Right atrium auricular region (tissue), 2 donors: ENCODE measurements around the gene ASCL2. TPM values are rescaled to one million over a fixed set of nuclear protein-coding genes. Genes with fewer than 3 reads are reported as not detected.

Source experiments
- DNase-seq: peaks from one replicate; pipeline ENCODE4 v3.0.0-alpha.2; 2019; ENCODE audit warnings: low spot score
- H3K27ac ChIP-seq, 2 donors: fragments of 200-600 bp; sonication (generic); 1 replicate in 1 of 2; 2 replicates in 1 of 2; pipeline ENCODE4 v1.5.1; 2016 to 2019
- H3K27me3 ChIP-seq, 2 donors: fragments of 200-600 bp; sonication (generic); one replicate each; pipeline versions ENCODE4 v1.5.1 to v1.6.0; 2017 to 2019
- H3K36me3 ChIP-seq: fragments of 200-600 bp; sonication (generic); one replicate; pipeline ENCODE4 v1.5.1; 2016
- H3K4me1 ChIP-seq, 2 donors: fragments of 200-600 bp; sonication (generic); one replicate each; pipeline versions ENCODE4 v1.5.1 to v1.6.0; 2017 to 2019
- H3K4me3 ChIP-seq, 2 donors: fragments of 200-600 bp; sonication (generic); 1 replicate in 1 of 2; 2 replicates in 1 of 2; pipeline ENCODE4 v1.5.1; 2017 to 2019; ENCODE audit warnings: mild to moderate bottlenecking in 1 of 2, moderate library complexity in 1 of 2
- H3K9me3 ChIP-seq, 2 donors: fragments of 200-600 bp; sonication (generic); one replicate each; pipeline ENCODE4 v1.5.1; 2019
- total RNA-seq, 2 donors: library from RNA; depleted of rRNA; stranded (reverse); fragments of >200 nt; gene quantifications; one replicate each; pipeline ENCODE4 v1.1.0, GENCODE V29; 2016
- TF ChIP-seq, protein P1 (sequence below), 2 donors: fragments of 200-600 bp; sonication (generic); IDR thresholded peaks; one replicate each; pipeline ENCODE4 v1.5.1; 2019; ENCODE audit warnings: antibody characterized with exemption in 2 of 2

Gene ASCL2
- total RNA-seq, 2 donors from 2014 or later = 0.51 TPM; not detected in 1

DNA sequence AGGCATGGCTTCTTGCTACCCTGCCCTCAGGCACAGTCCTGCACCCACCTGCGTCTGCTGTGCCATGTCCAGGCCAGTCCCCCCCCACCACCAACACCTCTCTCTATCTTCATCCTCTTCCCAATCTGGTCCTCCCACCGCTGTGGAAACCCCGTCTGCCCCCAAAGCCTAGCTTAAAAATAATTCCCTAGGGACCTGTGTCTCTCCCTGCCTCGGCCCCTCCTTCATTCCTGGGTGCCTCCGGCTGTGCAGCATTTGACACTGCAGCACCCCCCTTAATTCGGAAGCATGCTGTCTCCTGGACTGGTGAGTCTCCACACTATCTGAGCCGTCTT is 2.5 kb upstream of the ASCL2 start:
- TF ChIP-seq, protein P1, sequence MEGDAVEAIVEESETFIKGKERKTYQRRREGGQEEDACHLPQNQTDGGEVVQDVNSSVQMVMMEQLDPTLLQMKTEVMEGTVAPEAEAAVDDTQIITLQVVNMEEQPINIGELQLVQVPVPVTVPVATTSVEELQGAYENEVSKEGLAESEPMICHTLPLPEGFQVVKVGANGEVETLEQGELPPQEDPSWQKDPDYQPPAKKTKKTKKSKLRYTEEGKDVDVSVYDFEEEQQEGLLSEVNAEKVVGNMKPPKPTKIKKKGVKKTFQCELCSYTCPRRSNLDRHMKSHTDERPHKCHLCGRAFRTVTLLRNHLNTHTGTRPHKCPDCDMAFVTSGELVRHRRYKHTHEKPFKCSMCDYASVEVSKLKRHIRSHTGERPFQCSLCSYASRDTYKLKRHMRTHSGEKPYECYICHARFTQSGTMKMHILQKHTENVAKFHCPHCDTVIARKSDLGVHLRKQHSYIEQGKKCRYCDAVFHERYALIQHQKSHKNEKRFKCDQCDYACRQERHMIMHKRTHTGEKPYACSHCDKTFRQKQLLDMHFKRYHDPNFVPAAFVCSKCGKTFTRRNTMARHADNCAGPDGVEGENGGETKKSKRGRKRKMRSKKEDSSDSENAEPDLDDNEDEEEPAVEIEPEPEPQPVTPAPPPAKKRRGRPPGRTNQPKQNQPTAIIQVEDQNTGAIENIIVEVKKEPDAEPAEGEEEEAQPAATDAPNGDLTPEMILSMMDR (IDR thresholded peaks at IDR 0.05) = no peak
- Histone ChIP-seq H3K4me3 (no peak overlapping the region), H3K27me3 (peaks cover 9 to 30% of the 10 kb centered on the region in 2 donors), H3K9me3 (no peaks in the 10 kb centered on the region), H3K27ac (no peak overlapping the region), H3K4me1 (peaks cover 0 to 31% of the 10 kb centered on the region in 2 donors), H3K36me3 (no peaks in the 10 kb centered on the region)
- no peak for DNase-seq

DNA sequence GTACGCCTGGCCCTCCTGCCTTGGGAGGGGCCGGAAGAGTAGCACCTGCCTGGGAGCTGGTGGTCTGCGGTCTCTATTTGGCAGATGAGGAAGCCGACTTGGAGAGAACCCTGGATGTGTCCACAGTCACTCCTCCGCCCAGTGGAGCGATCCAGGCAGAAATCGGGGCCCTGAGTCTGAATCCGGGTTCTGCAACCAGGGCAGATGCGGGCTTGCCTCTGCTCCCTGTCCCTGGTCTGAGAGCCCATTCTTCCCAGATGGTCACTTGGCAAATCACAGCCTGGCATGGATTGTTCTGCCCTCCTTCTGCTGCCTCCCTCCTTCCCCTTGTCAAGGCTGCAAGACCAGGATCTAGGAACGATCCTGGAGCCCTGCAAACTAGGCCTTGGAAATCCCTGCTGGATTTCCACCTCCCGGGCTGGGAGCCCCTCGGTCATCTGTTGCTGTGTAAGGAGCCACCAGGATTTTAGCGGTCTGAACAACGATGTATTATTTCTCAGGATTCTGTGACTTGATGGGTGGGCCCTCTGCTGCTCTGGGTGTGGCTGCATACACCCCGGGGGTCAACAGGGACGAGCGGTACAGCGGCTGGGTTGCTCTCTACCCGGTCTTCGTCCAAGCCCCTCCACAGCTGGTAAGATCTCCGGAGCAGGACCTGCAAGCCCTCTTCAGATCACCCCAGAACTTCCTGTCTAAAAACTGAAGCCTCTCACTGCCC is 2.0 kb upstream of the ASCL2 start:
- H3K4me3 ChIP-seq = no peak overlapping the region
- H3K27ac ChIP-seq = no peak overlapping the region
- no peaks in the 10 kb centered on the region for H3K9me3 ChIP-seq
- H3K27me3 ChIP-seq = peaks cover 9 to 30% of the 10 kb centered on the region in 2 donors
- no peaks in the 10 kb centered on the region for H3K36me3 ChIP-seq
- TF ChIP-seq, protein P1 (IDR thresholded peaks at IDR 0.05) = no peak
- H3K4me1 ChIP-seq = peaks cover 0 to 31% of the 10 kb centered on the region in 2 donors
- peak; percentile 36 for DNase-seq

DNA sequence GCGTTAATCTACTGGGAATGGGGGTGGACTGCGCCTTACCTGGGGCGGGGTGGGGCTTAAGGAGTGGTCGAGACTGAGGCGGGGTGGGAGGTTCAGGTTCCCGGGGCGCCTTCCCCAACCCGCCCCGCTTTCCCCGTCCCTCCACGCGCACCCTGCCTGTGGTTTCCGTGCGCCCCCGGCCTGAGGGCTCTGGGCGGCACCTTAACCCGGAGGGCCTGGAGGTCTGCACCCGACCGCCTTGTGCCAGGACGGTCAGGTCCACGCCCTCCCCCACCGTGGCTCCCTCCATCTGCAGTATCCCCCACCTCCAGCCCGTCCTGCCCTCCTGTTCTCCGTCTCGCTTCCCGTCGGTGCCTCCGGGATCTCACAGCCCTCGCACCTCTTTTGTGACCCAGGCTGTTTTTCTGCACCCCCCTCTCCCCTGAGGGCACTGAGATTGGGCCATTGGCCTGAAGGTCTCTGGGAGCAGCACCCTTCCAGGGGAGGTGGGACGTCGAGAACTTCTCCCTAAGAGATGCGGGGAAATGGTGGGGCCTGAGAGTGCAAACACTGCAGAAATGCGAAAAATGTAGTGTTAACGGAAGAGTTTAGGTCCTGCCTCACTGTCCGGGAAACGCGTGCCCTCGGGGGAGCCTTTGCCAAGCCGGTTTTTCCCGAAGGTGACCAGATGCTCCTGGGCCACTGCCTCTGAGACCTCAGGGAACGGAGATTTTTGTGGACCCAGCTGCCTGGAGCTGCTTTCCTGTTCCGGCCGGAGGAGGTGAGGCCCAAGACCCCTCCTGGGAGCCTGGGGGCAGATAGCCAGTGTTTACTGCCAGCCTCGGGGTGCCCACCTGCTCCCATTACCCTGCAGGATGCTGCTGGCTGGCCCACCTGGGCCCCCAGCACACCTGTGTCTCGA is 1.2 kb upstream of the ASCL2 start:
- Histone ChIP-seq H3K9me3 (no peaks in the 10 kb centered on the region), H3K4me3 (no peak overlapping the region), H3K27ac (no peak overlapping the region), H3K27me3 (peaks cover 9 to 30% of the 10 kb centered on the region in 2 donors), H3K36me3 (no peaks in the 10 kb centered on the region), H3K4me1 (peaks cover 0 to 31% of the 10 kb centered on the region in 2 donors)
- DNase-seq = no peak
- TF ChIP-seq, protein P1 (IDR thresholded peaks at IDR 0.05) = no peak

DNA sequence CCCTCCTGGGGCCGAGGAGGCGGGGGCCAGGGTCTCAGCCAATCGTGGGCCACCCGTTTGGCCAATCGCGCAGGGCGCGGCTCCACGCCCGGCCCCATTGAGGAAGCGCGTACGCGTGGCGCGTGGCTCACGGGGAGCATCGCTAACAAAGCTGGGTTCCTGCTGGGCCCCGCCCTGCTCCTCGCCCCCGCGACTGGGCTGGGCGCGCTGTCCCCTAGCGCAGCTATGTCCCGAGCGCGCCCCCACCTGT is 614 bp upstream of the ASCL2 start:
- H3K9me3 ChIP-seq = no peaks in the 10 kb centered on the region
- H3K4me3 ChIP-seq = peak overlapping the region in 1 of 2 donors; percentile 52
- no peak overlapping the region for H3K27ac ChIP-seq
- DNase-seq = peak; percentile 56
- H3K36me3 ChIP-seq = no peaks in the 10 kb centered on the region
- H3K4me1 ChIP-seq = peaks cover 0 to 31% of the 10 kb centered on the region in 2 donors
- peaks cover 9 to 30% of the 10 kb centered on the region in 2 donors for H3K27me3 ChIP-seq
- TF ChIP-seq, protein P1 (IDR thresholded peaks at IDR 0.05) = no peak

DNA sequence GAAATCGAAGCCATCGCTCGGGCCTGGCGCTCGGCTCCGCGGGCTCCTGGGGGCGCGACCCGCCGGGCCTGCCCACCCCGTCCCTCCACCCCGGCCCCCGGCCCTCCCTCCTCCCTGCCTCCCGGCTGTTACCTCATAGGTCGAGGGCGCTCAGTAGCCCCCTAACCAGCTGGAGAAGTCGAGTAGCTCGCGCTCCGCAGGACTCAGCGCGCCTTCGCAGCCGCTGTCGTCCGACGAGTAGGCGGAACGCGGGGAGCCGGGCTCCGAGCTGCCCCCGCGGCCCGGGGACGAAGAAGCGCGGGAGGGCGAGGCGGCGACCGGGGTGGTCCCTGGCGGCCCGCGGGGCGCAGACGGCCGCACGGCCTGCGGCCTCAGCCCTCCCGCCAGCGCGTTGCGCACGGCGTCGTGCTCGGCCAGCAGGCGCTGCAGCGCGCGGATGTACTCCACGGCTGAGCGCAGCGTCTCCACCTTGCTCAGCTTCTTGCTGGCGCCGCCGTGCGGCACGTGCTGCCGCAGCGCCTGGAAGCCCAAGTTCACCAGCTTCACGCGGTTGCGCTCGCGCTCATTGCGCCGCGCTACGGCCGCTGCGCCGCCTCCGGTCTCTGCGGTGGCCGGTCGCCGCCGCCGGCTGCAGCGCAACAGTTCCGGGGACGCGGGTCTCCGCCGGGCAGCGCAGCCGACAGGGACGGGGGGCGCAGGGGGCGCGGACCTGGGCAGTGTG is 627 bp downstream of the ASCL2 start:
- peaks cover 9 to 30% of the 10 kb centered on the region in 2 donors for H3K27me3 ChIP-seq
- DNase-seq = peak; percentile 50
- H3K9me3 ChIP-seq = no peaks in the 10 kb centered on the region
- TF ChIP-seq, protein P1 (IDR thresholded peaks at IDR 0.05) = peak in 1 of 2 donors; percentile 35
- H3K4me3 ChIP-seq = peak overlapping the region; percentile 36 to 52
- peaks cover 0 to 31% of the 10 kb centered on the region in 2 donors for H3K4me1 ChIP-seq
- H3K27ac ChIP-seq = no peak overlapping the region
- no peaks in the 10 kb centered on the region for H3K36me3 ChIP-seq
